ENCODE measurements around the gene KRTAP13-1. TPM values are rescaled to one million over a fixed set of nuclear protein-coding genes. Genes with fewer than 3 reads are reported as not detected.

Gene KRTAP13-1
- polyA plus RNA-seq, 2 donors: not detected

GRCh38 chr21:30408782-30409494 lies 13.1 kb downstream of the KRTAP13-1 start:
- peaks cover 0 to 2% of the 10 kb centered on the region in 2 donors for H3K4me1 ChIP-seq (ENCODE audit: control insufficient read depth in 2 of 2, insufficient read depth in 2 of 2, low read length in 1 of 2)
- 33 to 36% methylated on average over 14 of the region's 14 CpGs for whole genome bisulfite sequencing, 2 donors
- H3K4me3 ChIP-seq (ENCODE audit: low read depth in 1 of 2, low read length in 2 of 2): no peak overlapping the region

GRCh38 chr21:30415993-30416392 lies 20.2 kb downstream of the KRTAP13-1 start:
- WGBS, 2 donors: 70 to 81% methylated on average over 5 of the region's 5 CpGs
- H3K9me3 ChIP-seq (ENCODE audit: control insufficient read depth in 2 of 2, insufficient read depth in 1 of 2, low read depth in 1 of 2, low read length in 1 of 2): no peaks in the 10 kb centered on the region
- H3K4me1 ChIP-seq (ENCODE audit: control insufficient read depth in 2 of 2, insufficient read depth in 2 of 2, low read length in 1 of 2): no peaks in the 10 kb centered on the region
- H3K27ac ChIP-seq (ENCODE audit: low read depth in 2 of 2, low read length in 1 of 2): no peak overlapping the region
- no peak overlapping the region for H3K4me3 ChIP-seq (ENCODE audit: low read depth in 1 of 2, low read length in 2 of 2)
- no peaks in the 10 kb centered on the region for H3K27me3 ChIP-seq (ENCODE audit: control insufficient read depth in 1 of 2, insufficient read depth in 2 of 2, low read length in 2 of 2)
- H3K36me3 ChIP-seq (ENCODE audit: control insufficient read depth in 2 of 2, insufficient read depth in 2 of 2, low read length in 1 of 2): no peaks in the 10 kb centered on the region

More at GRCh38 chr21:30408782-30409494, 13.1 kb downstream of the KRTAP13-1 start:
- no peaks in the 10 kb centered on the region for H3K36me3 ChIP-seq (ENCODE audit: control insufficient read depth in 2 of 2, insufficient read depth in 2 of 2, low read length in 1 of 2)
- H3K27ac ChIP-seq (ENCODE audit: low read depth in 2 of 2, low read length in 1 of 2): no peak overlapping the region
- no peaks in the 10 kb centered on the region for H3K27me3 ChIP-seq (ENCODE audit: control insufficient read depth in 1 of 2, insufficient read depth in 2 of 2, low read length in 2 of 2)
- H3K9me3 ChIP-seq (ENCODE audit: control insufficient read depth in 2 of 2, insufficient read depth in 1 of 2, low read depth in 1 of 2, low read length in 1 of 2): peaks cover 0 to 4% of the 10 kb centered on the region in 2 donors

GRCh38 chr21:30425826-30426225 lies 30.0 kb downstream of the KRTAP13-1 start, which contains the start of gene KRTAP13-3:
Gene KRTAP13-3 (minus strand): TSS chr21:30425926. CDS start chr21:30425912, 14 bp downstream.
- Histone ChIP-seq H3K4me1 (ENCODE audit: control insufficient read depth in 2 of 2, insufficient read depth in 2 of 2, low read length in 1 of 2) (no peaks in the 10 kb centered on the region), H3K27ac (ENCODE audit: low read depth in 2 of 2, low read length in 1 of 2) (no peak within 1 kb of the TSS), H3K4me3 (ENCODE audit: low read depth in 1 of 2, low read length in 2 of 2) (no peak within 1 kb of the TSS), H3K36me3 (ENCODE audit: control insufficient read depth in 2 of 2, insufficient read depth in 2 of 2, low read length in 1 of 2) (no peaks in the 10 kb centered on the region), H3K9me3 (ENCODE audit: control insufficient read depth in 2 of 2, insufficient read depth in 1 of 2, low read depth in 1 of 2, low read length in 1 of 2) (no peaks in the 10 kb centered on the region), H3K27me3 (ENCODE audit: control insufficient read depth in 1 of 2, insufficient read depth in 2 of 2, low read length in 2 of 2) (no peaks in the 10 kb centered on the region)
- 71 to 82% methylated on average over 5 of the region's 5 CpGs for WGBS, 2 donors

GRCh38 chr21:30426731-30427130 lies 30.9 kb downstream of the KRTAP13-1 start:
- Histone ChIP-seq H3K36me3 (ENCODE audit: control insufficient read depth in 2 of 2, insufficient read depth in 2 of 2, low read length in 1 of 2) (no peaks in the 10 kb centered on the region), H3K27ac (ENCODE audit: low read depth in 2 of 2, low read length in 1 of 2) (no peak overlapping the region), H3K4me3 (ENCODE audit: low read depth in 1 of 2, low read length in 2 of 2) (no peak overlapping the region), H3K4me1 (ENCODE audit: control insufficient read depth in 2 of 2, insufficient read depth in 2 of 2, low read length in 1 of 2) (no peaks in the 10 kb centered on the region), H3K9me3 (ENCODE audit: control insufficient read depth in 2 of 2, insufficient read depth in 1 of 2, low read depth in 1 of 2, low read length in 1 of 2) (no peaks in the 10 kb centered on the region), H3K27me3 (ENCODE audit: control insufficient read depth in 1 of 2, insufficient read depth in 2 of 2, low read length in 2 of 2) (no peaks in the 10 kb centered on the region)
- 39 to 52% methylated on average over 3 of the region's 3 CpGs for WGBS, 2 donors

GRCh38 chr21:30430170-30430655 lies 34.4 kb downstream of the KRTAP13-1 start, which contains the start of gene KRTAP13-4:
Gene KRTAP13-4 (plus strand): TSS chr21:30430220. CDS start chr21:30430276, 56 bp downstream.
- no peaks in the 10 kb centered on the region for H3K4me1 ChIP-seq (ENCODE audit: control insufficient read depth in 2 of 2, insufficient read depth in 2 of 2, low read length in 1 of 2)
- H3K27me3 ChIP-seq (ENCODE audit: control insufficient read depth in 1 of 2, insufficient read depth in 2 of 2, low read length in 2 of 2): no peaks in the 10 kb centered on the region
- no peak within 1 kb of the TSS for H3K4me3 ChIP-seq (ENCODE audit: low read depth in 1 of 2, low read length in 2 of 2)
- H3K27ac ChIP-seq (ENCODE audit: low read depth in 2 of 2, low read length in 1 of 2): no peak within 1 kb of the TSS
- H3K36me3 ChIP-seq (ENCODE audit: control insufficient read depth in 2 of 2, insufficient read depth in 2 of 2, low read length in 1 of 2): no peaks in the 10 kb centered on the region
- 77 to 85% methylated on average over 9 of the region's 9 CpGs for WGBS, 2 donors
- H3K9me3 ChIP-seq (ENCODE audit: control insufficient read depth in 2 of 2, insufficient read depth in 1 of 2, low read depth in 1 of 2, low read length in 1 of 2): no peaks in the 10 kb centered on the region

GRCh38 chr21:30434033-30434631 lies 38.3 kb downstream of the KRTAP13-1 start:
- H3K27me3 ChIP-seq (ENCODE audit: control insufficient read depth in 1 of 2, insufficient read depth in 2 of 2, low read length in 2 of 2): no peaks in the 10 kb centered on the region
- 36% methylated on average over 10 of the region's 10 CpGs for WGBS, 2 donors
- no peaks in the 10 kb centered on the region for H3K4me1 ChIP-seq (ENCODE audit: control insufficient read depth in 2 of 2, insufficient read depth in 2 of 2, low read length in 1 of 2)
- no peaks in the 10 kb centered on the region for H3K9me3 ChIP-seq (ENCODE audit: control insufficient read depth in 2 of 2, insufficient read depth in 1 of 2, low read depth in 1 of 2, low read length in 1 of 2)
- H3K4me3 ChIP-seq (ENCODE audit: low read depth in 1 of 2, low read length in 2 of 2): no peak overlapping the region
- no peaks in the 10 kb centered on the region for H3K36me3 ChIP-seq (ENCODE audit: control insufficient read depth in 2 of 2, insufficient read depth in 2 of 2, low read length in 1 of 2)
- H3K27ac ChIP-seq (ENCODE audit: low read depth in 2 of 2, low read length in 1 of 2): no peak overlapping the region

GRCh38 chr21:30437010-30437565 lies 41.3 kb downstream of the KRTAP13-1 start:
- Histone ChIP-seq H3K4me1 (ENCODE audit: control insufficient read depth in 2 of 2, insufficient read depth in 2 of 2, low read length in 1 of 2) (no peaks in the 10 kb centered on the region), H3K9me3 (ENCODE audit: control insufficient read depth in 2 of 2, insufficient read depth in 1 of 2, low read depth in 1 of 2, low read length in 1 of 2) (no peaks in the 10 kb centered on the region), H3K27me3 (ENCODE audit: control insufficient read depth in 1 of 2, insufficient read depth in 2 of 2, low read length in 2 of 2) (no peaks in the 10 kb centered on the region), H3K4me3 (ENCODE audit: low read depth in 1 of 2, low read length in 2 of 2) (no peak overlapping the region), H3K27ac (ENCODE audit: low read depth in 2 of 2, low read length in 1 of 2) (no peak overlapping the region), H3K36me3 (ENCODE audit: control insufficient read depth in 2 of 2, insufficient read depth in 2 of 2, low read length in 1 of 2) (no peaks in the 10 kb centered on the region)
- 70% methylated on average over 3 of the region's 3 CpGs for WGBS, 2 donors

- 91 to 92% methylated on average over 5 of the region's 5 CpGs for WGBS, 2 donors
- Histone ChIP-seq H3K9me3 (ENCODE audit: control insufficient read depth in 2 of 2, insufficient read depth in 1 of 2, low read depth in 1 of 2, low read length in 1 of 2) (no peaks in the 10 kb centered on the region), H3K36me3 (ENCODE audit: control insufficient read depth in 2 of 2, insufficient read depth in 2 of 2, low read length in 1 of 2) (no peaks in the 10 kb centered on the region), H3K27me3 (ENCODE audit: control insufficient read depth in 1 of 2, insufficient read depth in 2 of 2, low read length in 2 of 2) (no peaks in the 10 kb centered on the region), H3K4me3 (ENCODE audit: low read depth in 1 of 2, low read length in 2 of 2) (no peak within 1 kb of the TSS), H3K27ac (ENCODE audit: low read depth in 2 of 2, low read length in 1 of 2) (no peak within 1 kb of the TSS), H3K4me1 (ENCODE audit: control insufficient read depth in 2 of 2, insufficient read depth in 2 of 2, low read length in 1 of 2) (no peaks in the 10 kb centered on the region)
Measured at GRCh38 chr21:30439975-30440374, 44.1 kb downstream of the KRTAP13-1 start, which contains the start of gene KRTAP15-1. Gene KRTAP15-1 (plus strand): TSS chr21:30440275. CDS start chr21:30440328, 53 bp downstream.

- no peaks in the 10 kb centered on the region for H3K27me3 ChIP-seq (ENCODE audit: control insufficient read depth in 1 of 2, insufficient read depth in 2 of 2, low read length in 2 of 2)
- H3K4me1 ChIP-seq (ENCODE audit: control insufficient read depth in 2 of 2, insufficient read depth in 2 of 2, low read length in 1 of 2): no peaks in the 10 kb centered on the region
- no peak overlapping the region for H3K27ac ChIP-seq (ENCODE audit: low read depth in 2 of 2, low read length in 1 of 2)
- H3K9me3 ChIP-seq (ENCODE audit: control insufficient read depth in 2 of 2, insufficient read depth in 1 of 2, low read depth in 1 of 2, low read length in 1 of 2): no peaks in the 10 kb centered on the region
- no peak overlapping the region for H3K4me3 ChIP-seq (ENCODE audit: low read depth in 1 of 2, low read length in 2 of 2)
- H3K36me3 ChIP-seq (ENCODE audit: control insufficient read depth in 2 of 2, insufficient read depth in 2 of 2, low read length in 1 of 2): no peaks in the 10 kb centered on the region
Measured at GRCh38 chr21:30443226-30443625, 47.4 kb downstream of the KRTAP13-1 start.

Measured in esophagus (tissue), 2 donors.